OCI-LY7 (cell line): Measurements from ENCODE around the gene ATG2A.

Experiments used
- CTCF ChIP-seq: fragments of 200-600 bp; sonication (generic); conservative IDR thresholded peaks from 2 replicates; pipeline ENCODE4 v1.5.1; 2014; ENCODE audit warnings: mild to moderate bottlenecking, antibody characterized with exemption, low read length, moderate library complexity, mixed read lengths
- EZH2phosphoT487 ChIP-seq: fragments of 200-600 bp; sonication (generic); IDR thresholded peaks from 2 replicates; pipeline ENCODE4 v1.6.1; 2018; ENCODE audit warnings: low read depth, borderline replicate concordance, mild to moderate bottlenecking, mixed run types, antibody characterized with exemption, low read length, moderate library complexity, mixed read lengths

GRCh38 chr11:64882243-64882642, 34.8 kb downstream of the ATG2A start:
- TF ChIP-seq CTCF (no peak), EZH2phosphoT487 (no peak)
